WTC11 (cell line): ENCODE measurements around the gene MBNL1. TPM values are rescaled to one million over a fixed set of nuclear protein-coding genes. Genes with fewer than 3 reads are reported as not detected.

Experiments used
- ATAC-seq: fragments of 200-7000 bp; cut with Tn5 transposase; 2 replicates; pipeline ENCODE4 v1.10.0; 2021; ENCODE audit warnings: mild to moderate bottlenecking, moderate library complexity
- CTCF ChIA-PET: fragments of 300-600 bp; sonication (Branson Sonifier 250); formaldehyde crosslinking; loops from one replicate; lab custom pipeline; 2021; ENCODE audit warnings: antibody characterized with exemption; lab: Charles Lee
- POLR2A ChIA-PET: fragments of 350-600 bp; sonication (Branson Sonifier 250); formaldehyde crosslinking; loops from one replicate; lab custom pipeline; 2021; ENCODE audit warnings: antibody characterized with exemption; lab: Charles Lee
- DNase-seq: peaks from one replicate; pipeline ENCODE4 v3.0.0; 2021; ENCODE audit warnings: low spot score
- H3K27ac Mint-ChIP-seq: 2 replicates; pipeline ENCODE4 v1.8.0; 2021; ENCODE audit warnings: mixed read lengths
- H3K27me3 Mint-ChIP-seq: 2 replicates; pipeline ENCODE4 v1.8.0; 2021; ENCODE audit warnings: low read depth, mild to moderate bottlenecking, moderate library complexity, mixed read lengths
- H3K36me3 Mint-ChIP-seq: 2 replicates; pipeline ENCODE4 v1.8.0; 2021; ENCODE audit warnings: mixed read lengths
- H3K4me1 Mint-ChIP-seq: 2 replicates; pipeline ENCODE4 v1.8.0; 2022; ENCODE audit warnings: mixed read lengths
- H3K4me3 Mint-ChIP-seq: 2 replicates; pipeline ENCODE4 v1.8.0; 2021; ENCODE audit warnings: mild to moderate bottlenecking, moderate library complexity, mixed read lengths
- H3K9me3 Mint-ChIP-seq: 2 replicates; pipeline ENCODE4 v1.8.0; 2021; ENCODE audit warnings: mixed read lengths
- ATF1 ChIP-seq: sonication (generic); formaldehyde crosslinking; IDR thresholded peaks from 2 replicates; pipeline ENCODE4 v1.8.1; 2023; ENCODE audit warnings: mild to moderate bottlenecking, moderate library complexity, missing genetic modification reagents
- ATF2 ChIP-seq: sonication (generic); formaldehyde crosslinking; IDR thresholded peaks from 2 replicates; pipeline ENCODE4 v1.8.1; 2022; ENCODE audit warnings: low read depth, missing genetic modification reagents, borderline replicate concordance
- CTCF ChIP-seq: fragments of 200-600 bp; IDR thresholded peaks from 2 replicates; pipeline ENCODE4 v1.8.0; 2022; ENCODE audit warnings: antibody characterized with exemption
- E2F4 ChIP-seq: sonication (generic); formaldehyde crosslinking; IDR thresholded peaks from 2 replicates; pipeline ENCODE4 v1.8.1; 2022; ENCODE audit warnings: low read depth, mild to moderate bottlenecking, moderate library complexity, missing genetic modification reagents, borderline replicate concordance
- GRHL2 ChIP-seq: fragments of 250-450 bp; sonication (Bioruptor Pico); IDR thresholded peaks from 2 replicates; pipeline ENCODE4 v1.8.0; 2022; ENCODE audit warnings: mild to moderate bottlenecking, moderate library complexity; ENCODE audit not compliant: insufficient replicate concordance, severe bottlenecking
- GTF2I ChIP-seq: fragments of 250-450 bp; sonication (Bioruptor Pico); conservative IDR thresholded peaks from 2 replicates; pipeline ENCODE4 v1.4.0; 2021; ENCODE audit warnings: mild to moderate bottlenecking
- HMGXB4 ChIP-seq: sonication (generic); formaldehyde crosslinking; IDR thresholded peaks from 2 replicates; pipeline ENCODE4 v1.8.1; 2023; ENCODE audit warnings: mild to moderate bottlenecking, moderate library complexity, missing genetic modification reagents
- IRF1 ChIP-seq: sonication (generic); formaldehyde crosslinking; IDR thresholded peaks from 2 replicates; pipeline ENCODE4 v1.8.0; 2023; ENCODE audit warnings: missing genetic modification reagents
- KAT7 ChIP-seq: sonication (generic); formaldehyde crosslinking; IDR thresholded peaks from 2 replicates; pipeline ENCODE4 v1.8.1; 2023; ENCODE audit warnings: missing genetic modification reagents, mild to moderate bottlenecking, borderline replicate concordance
- NFYB ChIP-seq: sonication (generic); formaldehyde crosslinking; conservative IDR thresholded peaks from 2 replicates; pipeline ENCODE4 v1.8.0; 2022; ENCODE audit warnings: low read depth, missing genetic modification reagents
- NR1H2 ChIP-seq: sonication (generic); formaldehyde crosslinking; IDR thresholded peaks from 2 replicates; pipeline ENCODE4 v1.9.0; 2021; ENCODE audit warnings: mild to moderate bottlenecking, moderate library complexity, missing genetic modification reagents
- SMAD3 ChIP-seq: sonication (generic); formaldehyde crosslinking; IDR thresholded peaks from 2 replicates; pipeline ENCODE4 v1.8.0; 2022; ENCODE audit warnings: missing genetic modification reagents, mild to moderate bottlenecking, borderline replicate concordance
- SMAD4 ChIP-seq: sonication (generic); formaldehyde crosslinking; IDR thresholded peaks from 2 replicates; pipeline ENCODE4 v1.8.0; 2022; ENCODE audit warnings: mild to moderate bottlenecking, missing genetic modification reagents
- SOX15 ChIP-seq: fragments of 250-450 bp; sonication (Bioruptor Pico); IDR thresholded peaks from 2 replicates; pipeline ENCODE4 v1.9.0; 2021; ENCODE audit warnings: mild to moderate bottlenecking
- ZNF232 ChIP-seq: sonication (generic); formaldehyde crosslinking; IDR thresholded peaks from 2 replicates; pipeline ENCODE4 v1.8.0; 2022; ENCODE audit warnings: mild to moderate bottlenecking, missing genetic modification reagents
- ZNF425 ChIP-seq: fragments of 250-450 bp; sonication (Bioruptor Pico); conservative IDR thresholded peaks from 2 replicates; pipeline ENCODE4 v1.9.0; 2021; ENCODE audit warnings: mild to moderate bottlenecking
- ZNF671 ChIP-seq: fragments of 250-450 bp; sonication (Bioruptor Pico); IDR thresholded peaks from 2 replicates; pipeline ENCODE4 v1.8.0; 2021; ENCODE audit warnings: mild to moderate bottlenecking
- ZSCAN18 ChIP-seq: fragments of 250-450 bp; sonication (Bioruptor Pico); IDR thresholded peaks from 2 replicates; pipeline ENCODE4 v2.1.2; 2022; ENCODE audit warnings: mild to moderate bottlenecking, moderate library complexity
- total RNA-seq: library from RNA; stranded (reverse); gene quantifications from 3 replicates; pipeline ENCODE4 v1.2.3, GENCODE V29; 2021

The MBNL1 gene
- total RNA-seq, 1 experiment from 2014 or later: 20.4 TPM

GRCh38 chr3:152304160-152304559 lies 35.4 kb downstream of the MBNL1 start:
- Mint-ChIP-seq H3K4me1 (peaks cover 94% of the 10 kb centered on the region), H3K4me3 (no peak overlapping the region)
- CTCF ChIA-PET: no interaction called here

GRCh38 chr3:152305075-152305474 lies 36.3 kb downstream of the MBNL1 start:
- no peaks in the 10 kb centered on the region for H3K36me3 Mint-ChIP-seq

More at GRCh38 chr3:152304160-152304559, 35.4 kb downstream of the MBNL1 start:
- no peaks in the 10 kb centered on the region for H3K9me3 Mint-ChIP-seq
- ATAC-seq (no peak), DNase-seq (no peak)
- POLR2A ChIA-PET: interaction anchor here (1.4 kb wide), 1 partner anchor 36 kb away, joined by 3 read pairs; no protein-coding TSS in a partner anchor
- H3K27ac Mint-ChIP-seq: peak overlapping the region; percentile 36; the same call in 1 of the 2 replicates
- H3K36me3 Mint-ChIP-seq: no peaks in the 10 kb centered on the region
- no peaks in the 10 kb centered on the region for H3K27me3 Mint-ChIP-seq
- no peak for TF ChIP-seq ATF2 (CRISPR knock-in tag)
- TF ChIP-seq ATF1 (CRISPR knock-in tag): no peak
- TF ChIP-seq NFYB (CRISPR knock-in tag): no peak
- no peak for TF ChIP-seq GTF2I (CRISPR knock-in tag)
- TF ChIP-seq ZNF671: no peak
- TF ChIP-seq NR1H2 (CRISPR knock-in tag): no peak

More at GRCh38 chr3:152305075-152305474, 36.3 kb downstream of the MBNL1 start:
- Mint-ChIP-seq H3K4me1 (peaks cover 89% of the 10 kb centered on the region), H3K4me3 (peak overlapping the region; percentile 37), H3K27ac (peak overlapping the region; percentile 58), H3K9me3 (no peaks in the 10 kb centered on the region), H3K27me3 (no peaks in the 10 kb centered on the region)
- CTCF ChIA-PET: no interaction called here
- POLR2A ChIA-PET: interaction anchor here (1.4 kb wide), 1 partner anchor 37 kb away, joined by 3 read pairs; no protein-coding TSS in a partner anchor
- DNase-seq (no peak), ATAC-seq (peak; percentile 53)
- no peak for TF ChIP-seq HMGXB4 (CRISPR knock-in tag)
- TF ChIP-seq ZNF232 (CRISPR knock-in tag): no peak
- TF ChIP-seq CTCF: no peak
- TF ChIP-seq ZNF425 (CRISPR knock-in tag): no peak
- no peak for TF ChIP-seq ZSCAN18 (CRISPR knock-in tag)
- no peak for TF ChIP-seq IRF1 (CRISPR knock-in tag)
- TF ChIP-seq KAT7 (CRISPR knock-in tag): no peak
- TF ChIP-seq SMAD4: no peak
- no peak for TF ChIP-seq SMAD3 (CRISPR knock-in tag)
- TF ChIP-seq GRHL2: no peak
- TF ChIP-seq E2F4 (CRISPR knock-in tag): no peak
- no peak for TF ChIP-seq SOX15
